GM19455 (cell line): ENCODE results near the gene ATXN7L3B.
A peak's percentile ranks its signal among the peaks of the same experiment; 100 is the strongest.
"Not testable (repeated sequence)": the region's sequence is repeated elsewhere in the genome, so short reads cannot be mapped to it uniquely, and the experiment has no call there.

Experiments used
- ATAC-seq: cut with Tn5 transposase; IDR thresholded peaks from one replicate; pipeline ENCODE4 v1.9.1; 2021; ENCODE audit not compliant: unreplicated experiment

The ATXN7L3B gene, protein sequence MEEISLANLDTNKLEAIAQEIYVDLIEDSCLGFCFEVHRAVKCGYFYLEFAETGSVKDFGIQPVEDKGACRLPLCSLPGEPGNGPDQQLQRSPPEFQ

DNA sequence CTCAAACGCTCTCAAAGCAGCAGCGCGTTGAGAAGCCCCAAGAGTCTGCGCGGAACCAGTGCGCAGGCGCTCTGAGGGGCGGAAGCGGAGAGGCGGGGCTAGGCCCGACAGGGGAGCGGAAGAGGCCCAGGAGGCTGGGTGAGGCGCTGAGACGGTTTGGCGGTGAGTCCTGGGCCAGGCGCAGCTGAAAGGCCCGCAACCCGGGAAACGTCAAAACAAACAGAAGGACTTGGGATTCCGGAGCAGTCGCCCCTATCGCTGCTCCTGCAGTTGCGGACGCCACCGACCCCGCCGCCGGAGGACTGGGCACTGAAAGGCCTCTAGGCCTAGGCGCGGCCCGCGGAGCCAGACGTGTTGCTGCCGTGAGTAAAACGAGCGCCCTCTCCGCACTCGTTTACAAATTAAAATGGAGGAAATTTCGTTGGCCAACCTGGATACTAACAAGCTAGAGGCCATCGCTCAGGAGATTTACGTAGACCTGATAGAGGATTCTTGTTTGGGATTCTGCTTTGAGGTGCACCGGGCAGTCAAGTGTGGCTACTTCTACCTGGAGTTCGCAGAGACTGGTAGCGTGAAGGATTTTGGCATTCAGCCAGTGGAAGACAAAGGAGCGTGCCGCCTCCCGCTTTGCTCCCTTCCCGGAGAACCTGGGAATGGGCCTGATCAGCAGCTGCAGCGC, at the start of gene ATXN7L3B:
Gene ATXN7L3B, plus strand, starts transcription at position 129 of the 679 bp plus-strand sequence. Its CDS starts 278 bp downstream, at position 407.
- peak; percentile 96 for ATAC-seq

DNA sequence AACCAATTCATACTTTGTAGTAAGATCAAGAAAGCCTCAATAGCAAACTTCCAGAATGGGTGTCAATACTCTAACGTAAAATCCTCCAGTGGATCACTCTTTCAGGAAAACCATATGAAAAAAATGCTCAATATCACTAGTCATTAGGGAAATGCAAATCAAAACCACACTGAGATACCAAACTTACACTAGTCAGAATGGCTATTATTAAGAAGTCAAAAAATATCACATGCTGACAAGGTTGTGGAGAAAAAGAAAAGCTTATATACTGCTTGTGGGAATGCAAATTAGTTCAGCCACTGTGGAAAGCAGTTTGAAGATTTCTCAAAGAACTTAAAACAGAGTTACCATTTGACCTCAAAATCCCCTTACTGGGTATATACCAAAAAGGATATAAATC, 49.5 kb upstream of the ATXN7L3B start:
- ATAC-seq, result peak; percentile 47

DNA sequence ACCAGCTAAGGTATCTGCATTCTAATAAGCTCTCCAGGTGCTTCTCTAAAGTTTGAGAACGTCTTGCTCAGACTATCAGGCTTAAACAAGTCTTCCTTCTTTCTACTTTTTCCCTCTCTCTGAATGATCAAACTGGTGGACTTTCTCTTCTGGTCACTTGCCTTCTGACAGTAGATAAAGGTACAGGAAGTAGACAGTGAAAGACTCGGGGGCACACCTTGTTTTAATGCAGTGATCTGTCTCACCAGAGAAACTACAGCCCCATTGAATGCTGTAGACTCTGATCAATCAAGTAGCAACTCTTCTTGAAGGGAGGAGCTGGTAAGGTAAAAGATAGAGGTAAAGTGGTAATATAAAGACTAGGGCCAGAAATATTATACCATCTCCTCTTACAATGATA, 48.1 kb upstream of the ATXN7L3B start:
- ATAC-seq, result peak; percentile 37

DNA sequence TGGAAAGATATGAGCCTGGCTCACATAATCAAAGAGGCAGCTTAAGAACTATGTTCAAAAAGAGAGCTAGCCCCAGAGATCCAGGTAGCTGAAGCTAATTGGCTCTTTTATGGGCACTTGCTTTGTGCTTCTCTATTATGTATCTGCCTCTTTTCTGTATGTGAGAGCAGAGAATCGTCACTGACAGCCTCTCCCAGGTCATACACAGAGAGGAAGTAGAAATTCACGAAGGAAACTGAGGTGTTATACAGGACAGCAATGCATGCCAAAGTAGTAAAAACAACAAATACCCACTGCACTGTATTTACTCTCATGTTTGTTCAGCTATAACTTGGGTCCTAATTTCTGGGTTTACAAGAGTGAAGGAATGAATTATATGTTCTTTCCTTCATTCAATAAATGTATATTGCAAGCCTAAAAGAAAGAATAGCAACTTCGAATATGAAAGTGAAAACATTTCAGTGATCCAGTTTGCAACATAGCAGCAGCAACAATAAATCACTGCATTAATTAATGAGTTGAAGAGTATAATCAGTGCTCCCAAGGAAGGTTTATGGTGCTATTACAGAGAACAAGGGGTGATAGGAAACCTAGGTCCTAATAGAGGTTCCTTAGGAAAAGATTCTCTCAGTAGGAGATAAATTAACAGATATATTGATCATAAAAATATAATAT, 47.1 kb upstream of the ATXN7L3B start:
- ATAC-seq, result peak; percentile 76

DNA sequence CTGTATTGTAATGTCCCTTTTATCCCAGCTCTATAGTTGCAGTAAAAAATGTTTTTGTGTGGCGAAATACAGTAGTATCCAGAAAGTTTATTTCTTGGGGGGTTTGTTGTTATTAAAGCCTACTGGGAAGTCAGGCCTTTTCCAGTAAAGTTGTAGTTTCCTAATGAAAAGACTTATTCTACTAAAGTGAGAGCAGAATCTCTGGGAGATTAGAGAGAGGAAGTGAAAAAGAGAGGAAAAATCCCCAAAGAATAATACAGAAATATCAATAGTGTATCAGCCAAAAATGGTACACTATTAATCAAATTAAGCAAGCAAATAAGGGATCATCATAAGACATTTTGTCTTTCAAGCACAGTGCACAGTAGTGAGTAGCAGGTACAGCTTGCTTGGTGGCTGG, 46.3 kb upstream of the ATXN7L3B start:
- no peak for ATAC-seq

DNA sequence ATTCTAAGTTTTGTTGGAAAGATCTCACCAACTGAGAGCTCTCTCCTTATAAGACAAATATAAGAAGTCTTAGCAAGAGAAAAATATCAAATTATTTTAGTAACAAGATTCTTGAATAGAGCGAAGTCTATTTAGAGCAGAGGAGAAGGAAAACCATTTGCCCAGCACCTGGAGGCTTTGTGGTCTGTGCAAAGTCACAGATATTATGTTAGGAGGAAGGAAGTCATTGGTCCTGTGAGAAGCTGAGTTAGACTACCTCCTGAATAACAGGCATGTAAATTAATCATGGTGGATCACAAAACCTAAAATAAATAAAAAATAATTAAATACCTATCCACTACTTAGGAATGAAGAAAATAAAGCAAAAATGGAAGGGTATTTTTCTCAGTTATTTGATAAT, 38.4 kb upstream of the ATXN7L3B start:
- ATAC-seq, result no peak

DNA sequence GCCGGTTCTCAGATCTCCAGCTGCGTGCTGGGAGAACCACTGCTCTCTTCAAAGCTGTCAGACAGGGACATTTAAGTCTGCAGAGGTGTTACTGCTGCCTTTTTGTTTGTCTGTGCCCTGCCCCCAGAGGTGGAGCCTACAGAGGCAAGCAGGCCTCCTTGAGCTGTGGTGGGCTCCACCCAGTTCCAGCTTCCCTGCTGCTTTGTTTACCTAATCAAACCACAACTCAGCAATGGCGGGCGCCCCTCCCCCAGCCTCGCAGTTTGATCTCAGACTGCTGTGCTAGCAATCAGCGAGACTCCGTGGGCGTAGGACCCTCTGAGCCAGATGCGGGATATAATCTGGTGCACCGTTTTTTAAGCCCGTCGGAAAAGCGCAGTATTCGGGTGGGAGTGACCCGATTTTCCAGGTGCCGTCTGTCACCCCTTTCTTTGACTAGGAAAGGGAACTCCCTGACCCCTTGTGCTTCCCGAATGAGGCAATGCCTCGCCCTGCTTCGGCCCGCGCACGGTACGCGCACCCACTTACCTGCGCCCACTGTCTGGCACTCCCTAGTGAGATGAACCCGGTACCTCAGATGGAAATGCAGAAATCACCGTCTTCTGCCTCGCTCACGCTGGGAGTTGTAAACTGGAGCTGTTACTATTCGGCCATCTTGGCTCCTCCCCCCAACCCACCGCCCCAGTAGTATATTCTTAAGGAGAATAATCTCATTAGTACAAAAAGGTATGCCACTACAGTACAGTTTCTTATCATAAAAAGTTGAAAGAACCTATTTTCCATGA, 28.6 kb upstream of the ATXN7L3B start:
- ATAC-seq, result not testable (repeated sequence)

DNA sequence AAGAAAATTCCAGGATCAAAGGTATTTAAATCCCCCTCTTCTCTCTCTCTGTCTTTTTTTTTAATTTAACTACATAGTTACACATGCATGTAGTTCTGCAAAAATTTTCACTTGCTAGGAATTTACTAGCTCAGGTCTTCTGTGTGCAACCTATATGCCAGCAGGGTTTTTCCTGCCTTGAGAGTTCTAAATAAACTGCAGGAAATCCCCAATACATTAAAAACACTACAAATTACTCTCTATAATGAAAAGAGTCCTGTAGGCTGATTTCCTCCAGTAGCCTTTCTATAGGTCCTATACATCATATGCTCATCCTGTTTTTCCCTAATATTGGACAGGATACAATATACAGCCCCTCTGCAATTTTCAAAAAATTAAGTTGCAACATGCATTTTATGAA, 27.7 kb upstream of the ATXN7L3B start:
- no peak for ATAC-seq

DNA sequence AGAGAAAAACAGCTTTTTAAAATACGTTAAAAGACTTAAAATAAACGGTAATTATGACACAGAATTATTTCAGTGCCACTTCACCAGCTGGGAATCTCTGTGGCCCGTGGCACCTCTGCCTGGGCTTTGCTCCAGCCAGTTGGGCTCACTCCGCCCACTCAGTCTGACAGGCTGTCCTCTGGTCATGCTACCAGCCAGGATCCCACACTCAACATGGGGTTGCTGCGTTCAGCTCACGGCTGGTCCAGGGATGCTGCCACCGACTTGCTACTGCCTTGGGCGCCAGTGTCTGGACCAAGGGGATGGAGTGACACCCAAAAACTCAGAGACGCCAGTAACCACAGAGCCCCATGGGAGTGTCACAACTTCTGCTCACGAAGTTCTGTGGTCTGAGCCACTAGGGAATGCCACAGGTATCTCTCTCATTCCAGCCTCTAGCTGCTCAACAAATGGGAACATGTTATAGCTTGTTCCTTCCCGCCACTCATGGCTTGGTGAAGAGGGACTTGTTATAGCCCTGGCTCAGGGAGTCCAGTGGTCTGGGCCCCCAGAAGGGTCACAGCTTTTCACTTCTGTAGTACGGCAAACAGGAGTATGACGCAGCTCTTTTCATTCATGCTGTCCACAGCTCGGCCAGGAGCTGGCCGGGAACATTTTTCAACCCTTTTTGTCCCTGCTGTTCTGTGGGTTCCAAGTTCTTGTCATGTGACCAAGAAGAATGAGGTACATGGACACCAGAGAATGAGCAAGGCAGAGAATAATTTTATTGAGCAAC, 23.4 kb upstream of the ATXN7L3B start:
- no peak for ATAC-seq

DNA sequence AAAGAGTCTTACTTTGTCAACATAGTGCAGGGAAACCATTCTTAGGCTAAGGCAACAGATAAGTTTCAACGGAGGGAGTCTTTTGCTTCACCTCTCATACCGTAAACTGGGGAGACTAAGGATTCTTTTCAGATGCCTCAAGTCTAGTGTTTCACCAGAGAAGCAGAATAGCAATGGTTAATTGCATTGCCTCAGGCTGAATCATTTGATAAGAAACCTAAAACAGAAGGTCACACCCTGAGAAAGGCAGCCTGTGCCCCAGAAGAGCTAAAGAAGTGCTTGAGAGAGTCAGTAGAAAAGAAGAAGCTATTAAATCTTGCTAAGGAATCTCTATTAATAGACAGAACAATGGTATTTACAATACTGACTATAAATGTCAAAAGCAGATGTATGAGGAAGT, 21.8 kb upstream of the ATXN7L3B start:
- ATAC-seq, result no peak

DNA sequence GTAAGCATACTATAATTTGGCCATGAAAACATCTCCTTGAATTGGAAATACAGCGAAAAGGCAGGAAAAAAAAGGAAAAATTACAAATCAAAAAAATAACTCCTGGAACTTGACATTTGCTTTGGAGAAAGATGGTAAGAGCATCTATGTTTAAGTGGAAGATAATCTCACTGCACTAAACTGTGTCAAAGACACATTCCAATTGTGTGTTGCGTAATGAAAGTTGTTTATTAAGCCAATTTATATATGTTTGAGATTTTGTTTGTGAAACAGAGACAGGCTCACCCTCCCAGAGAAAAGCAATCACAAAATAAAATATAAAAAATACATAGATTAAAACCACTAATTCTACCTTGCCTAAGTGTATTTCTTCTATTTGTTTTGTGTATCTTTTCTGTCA, 11.1 kb upstream of the ATXN7L3B start:
- ATAC-seq, result no peak

DNA sequence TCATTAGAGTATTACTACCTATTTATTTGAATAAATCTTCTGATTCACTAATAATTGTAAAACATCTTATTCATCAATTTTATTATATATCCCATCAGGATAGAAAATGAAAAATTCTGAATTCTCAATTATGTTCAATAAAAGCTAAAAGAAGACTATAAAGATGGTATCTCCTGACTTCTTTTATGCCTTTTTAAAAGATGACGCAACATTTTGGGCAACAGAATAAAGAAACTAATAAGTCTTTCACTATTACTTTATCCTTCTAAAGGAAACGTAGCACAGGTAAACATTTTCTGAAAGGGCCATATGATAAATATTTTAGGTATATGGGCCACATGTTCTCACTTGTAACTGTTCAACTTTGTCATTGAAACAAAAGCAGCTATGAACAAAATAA, 10.1 kb upstream of the ATXN7L3B start:
- no peak for ATAC-seq

DNA sequence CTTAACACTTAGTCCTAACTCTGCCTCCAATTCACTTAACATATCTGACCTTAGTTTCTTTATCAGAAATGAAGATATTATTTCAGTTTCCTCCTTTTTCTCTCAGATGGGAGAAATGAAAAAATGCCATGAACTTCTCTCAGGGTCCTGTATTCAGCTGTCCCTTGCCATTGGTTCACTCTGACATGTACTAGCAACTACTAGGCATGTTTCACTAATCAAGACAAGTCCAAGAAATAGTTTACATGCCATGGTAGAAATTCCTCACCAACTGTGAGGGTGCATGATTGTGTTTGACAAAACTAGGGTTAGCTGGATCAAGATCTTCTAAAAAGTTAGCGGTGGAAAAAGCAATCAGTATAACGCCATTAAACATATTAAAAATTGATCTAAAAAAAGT, 7.0 kb upstream of the ATXN7L3B start:
- no peak for ATAC-seq

DNA sequence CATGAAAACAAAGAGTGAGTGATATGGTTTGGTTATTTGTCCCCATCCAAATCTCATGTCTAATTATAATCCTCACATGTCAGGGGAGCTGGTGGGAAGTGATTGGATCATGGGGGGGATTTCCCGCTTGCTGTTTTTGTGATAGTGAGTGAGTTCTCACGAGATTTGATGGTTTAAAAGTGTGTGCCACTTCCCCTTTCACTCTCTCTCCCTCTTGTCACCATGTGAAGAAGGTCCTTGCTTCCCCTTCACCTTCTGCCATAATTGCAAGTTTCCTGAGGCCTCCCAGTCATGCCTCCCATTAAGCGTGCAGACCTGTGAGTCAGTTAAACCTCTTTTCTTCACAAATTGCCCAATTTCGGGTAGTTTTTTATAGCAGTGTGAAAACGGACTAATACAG, 2.1 kb upstream of the ATXN7L3B start:
- ATAC-seq, result no peak

DNA sequence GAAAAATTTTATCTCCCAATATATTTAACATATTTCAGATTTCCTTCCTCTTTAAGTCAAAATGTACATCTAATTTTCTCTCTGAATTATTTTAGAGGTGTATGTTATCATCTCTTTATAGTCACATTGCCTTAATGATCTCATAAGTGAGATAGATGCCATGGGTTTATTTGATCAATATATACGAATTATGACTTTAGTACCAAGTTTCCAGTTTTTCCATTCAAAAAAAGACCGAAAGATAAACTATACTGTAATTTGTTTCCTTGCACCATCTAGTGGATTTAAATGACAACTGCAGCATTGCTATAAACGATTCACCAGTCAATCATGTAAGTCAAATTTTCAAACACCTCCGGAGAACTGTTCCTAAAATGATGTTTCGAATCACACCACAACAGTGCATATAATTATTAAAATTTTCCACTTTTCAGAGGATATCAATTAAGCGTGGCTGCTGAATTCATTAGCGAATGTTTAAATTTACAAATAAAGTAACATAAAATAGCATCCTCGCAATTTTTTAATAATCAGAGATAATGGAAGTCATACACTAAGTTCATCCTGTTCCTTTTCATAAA, 419 bp upstream of the ATXN7L3B start:
- peak; percentile 68 for ATAC-seq

DNA sequence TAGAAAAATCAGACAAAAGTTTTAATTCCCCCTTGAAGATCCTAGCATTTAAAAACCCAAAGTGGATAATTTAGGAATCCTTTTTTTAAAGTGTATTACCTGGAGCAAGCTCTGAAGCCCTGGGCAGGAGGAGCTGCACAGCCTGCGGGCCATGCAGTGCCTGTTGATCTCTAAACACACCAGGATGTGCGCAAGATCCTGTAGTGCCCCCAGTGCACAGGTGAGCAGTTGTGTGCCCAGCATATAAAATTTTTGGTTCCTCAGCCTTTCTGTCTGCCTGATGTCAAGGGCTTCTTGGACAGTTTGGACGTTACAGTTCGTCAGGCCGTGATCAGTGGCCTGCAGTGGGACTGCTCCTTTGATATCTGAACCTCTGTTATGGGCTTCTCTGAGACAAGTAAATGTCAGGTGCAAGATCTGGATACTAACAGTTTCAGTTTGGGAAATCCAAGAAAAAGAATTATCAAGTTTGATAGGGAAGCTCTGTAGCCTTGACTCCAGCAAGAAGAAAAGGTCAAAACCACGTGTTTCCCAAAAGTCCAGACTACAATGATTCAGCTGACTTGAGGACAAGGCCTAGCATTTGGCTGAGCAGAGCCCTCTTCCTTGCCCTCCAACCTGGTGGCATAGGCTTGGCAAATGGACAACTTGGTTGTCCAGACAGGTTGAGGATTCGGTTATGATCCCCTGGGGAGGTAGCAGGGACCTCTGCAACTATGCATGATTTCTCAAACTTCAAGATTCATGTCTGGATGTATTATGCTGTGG, 1.0 kb downstream of the ATXN7L3B start:
- ATAC-seq, result peak; percentile 23

DNA sequence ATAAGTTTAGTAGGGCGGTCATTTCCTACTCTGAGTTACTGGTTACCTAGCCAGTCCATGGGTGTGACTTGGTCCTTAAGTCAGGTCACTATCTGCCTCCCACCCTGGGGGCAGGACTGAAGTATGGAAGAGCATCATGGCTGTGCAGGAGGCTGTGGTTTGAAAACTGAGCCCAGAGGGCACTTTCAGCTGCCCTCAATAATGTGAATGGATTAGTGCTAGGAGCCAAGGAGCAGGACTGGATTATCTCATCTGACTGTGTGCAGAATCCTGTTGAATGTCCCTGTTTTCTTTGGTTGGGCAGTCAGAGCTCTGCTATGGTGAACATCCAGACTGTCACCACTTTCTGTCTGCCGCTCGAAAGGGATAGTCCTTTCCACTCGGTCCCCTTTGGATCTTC, 1.6 kb downstream of the ATXN7L3B start:
- no peak for ATAC-seq

DNA sequence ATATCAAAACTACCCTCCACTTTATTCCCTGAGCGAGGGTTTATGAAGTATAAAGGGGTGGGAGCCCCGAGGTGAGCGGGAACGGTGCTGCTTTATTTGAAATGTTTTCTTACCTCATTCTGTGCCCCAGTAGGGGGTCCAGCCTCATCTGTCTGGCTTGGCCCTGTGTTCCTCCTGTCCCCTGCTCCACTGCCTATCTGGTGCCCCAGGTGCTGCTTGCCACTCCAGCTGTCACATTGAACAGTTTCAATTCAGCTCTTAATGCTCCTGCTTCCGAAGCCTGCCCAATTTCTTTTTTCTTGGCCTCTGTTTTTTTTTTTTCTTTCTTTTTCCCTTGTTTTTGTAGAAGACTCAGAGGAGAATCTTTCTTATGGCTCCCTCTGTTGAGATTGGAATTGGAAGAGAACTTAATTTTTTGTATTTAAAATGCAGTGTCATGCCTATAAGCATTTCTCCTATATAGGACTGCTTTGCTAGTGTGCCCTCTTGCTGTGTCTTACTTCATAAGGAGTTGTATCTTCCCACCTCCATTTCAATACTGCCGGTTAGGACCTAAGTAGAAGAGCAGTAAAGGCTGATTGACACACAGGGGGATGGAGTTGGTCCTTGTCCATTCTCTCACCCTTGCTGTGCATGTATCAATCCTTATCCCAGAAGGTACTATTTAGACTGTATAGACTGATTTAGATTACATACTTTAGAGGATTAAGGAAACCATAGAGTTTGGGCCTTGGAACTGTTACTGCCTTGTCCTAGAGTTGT, 2.3 kb downstream of the ATXN7L3B start:
- no peak for ATAC-seq

DNA sequence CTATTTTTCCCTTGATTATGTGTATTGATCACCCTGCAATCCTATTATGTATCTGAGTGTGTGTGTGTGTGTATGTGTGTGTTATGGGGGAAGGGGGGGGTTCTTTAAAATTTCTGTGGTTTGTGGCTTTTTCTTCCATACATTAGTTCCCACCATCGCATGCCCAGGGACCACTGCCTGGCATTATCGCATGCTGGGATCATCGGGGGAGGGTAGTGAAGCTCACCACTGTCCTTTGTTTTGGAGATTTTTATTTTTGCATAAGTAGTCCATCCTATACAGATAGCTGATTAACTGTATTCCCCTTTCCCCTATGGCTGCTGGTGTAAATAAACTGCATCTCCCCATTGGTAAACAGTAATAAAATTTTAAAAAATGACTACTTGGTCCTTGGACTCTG, 3.4 kb downstream of the ATXN7L3B start:
- no peak for ATAC-seq
